ENCODE measurements around the gene LRRC1.

The LRRC1 gene

GRCh38 chr6:53818858-53819609 lies 24.2 kb downstream of the LRRC1 start:
- no peak for DNase-seq

- DNase-seq: no peak
These were observed 27.8 kb downstream of the LRRC1 start for GRCh38 chr6:53822401-53823125.

- no peak for DNase-seq
These were observed 29.9 kb downstream of the LRRC1 start for GRCh38 chr6:53824714-53825113.

- DNase-seq: no peak
These were observed 30.9 kb downstream of the LRRC1 start for GRCh38 chr6:53825532-53826321.

GRCh38 chr6:53827531-53827930 lies 32.7 kb downstream of the LRRC1 start:
- DNase-seq: no peak

- no peak for DNase-seq
These were observed 33.4 kb downstream of the LRRC1 start for GRCh38 chr6:53828215-53828614.

- DNase-seq: no peak
These were observed 34.3 kb downstream of the LRRC1 start for GRCh38 chr6:53828966-53829697.

GRCh38 chr6:53829698-53830221 lies 35.0 kb downstream of the LRRC1 start:
- DNase-seq: no peak

GRCh38 chr6:53830366-53830765 lies 35.6 kb downstream of the LRRC1 start:
- no peak for DNase-seq

- no peak for DNase-seq
These were observed 36.5 kb downstream of the LRRC1 start for GRCh38 chr6:53831081-53831869.

GRCh38 chr6:53831936-53832660 lies 37.3 kb downstream of the LRRC1 start:
- no peak for DNase-seq

- DNase-seq: no peak
These were observed 38.4 kb downstream of the LRRC1 start for GRCh38 chr6:53833155-53833554.

- no peak for DNase-seq
These were observed 39.3 kb downstream of the LRRC1 start for GRCh38 chr6:53834132-53834531.

- DNase-seq: no peak
These were observed 43.3 kb downstream of the LRRC1 start for GRCh38 chr6:53837865-53838769.

GRCh38 chr6:53840027-53840426 lies 45.2 kb downstream of the LRRC1 start:
- no peak for DNase-seq

GRCh38 chr6:53845280-53846195 lies 50.7 kb downstream of the LRRC1 start:
- DNase-seq: no peak

- DNase-seq: no peak
These were observed 51.4 kb downstream of the LRRC1 start for GRCh38 chr6:53846250-53846649.

GRCh38 chr6:53847796-53848314 lies 53.0 kb downstream of the LRRC1 start:
- DNase-seq: no peak

- no peak for DNase-seq
These were observed 55.7 kb downstream of the LRRC1 start for GRCh38 chr6:53850527-53850926.

All from stimulated activated CD4-positive, alpha-beta T cell treated with anti-CD3 and anti-CD28 coated beads, Interleukin-4, amount 100 ng/mL, for 4 hours (primary cell).